Fibroblast of mammary gland (primary cell): Measurements from ENCODE around the gene NOTCH4.

Source experiments
- DNase-seq: peaks from one replicate; pipeline ENCODE4 v3.0.0-alpha.2; 2010; ENCODE audit warnings: low read depth
- H3K4me3 ChIP-seq: 2 replicates; pipeline ENCODE4 v1.5.1; 2011; ENCODE audit warnings: low read depth, mild to moderate bottlenecking, low read length, moderate library complexity; ENCODE audit not compliant: control insufficient read depth
- CTCF ChIP-seq: conservative IDR thresholded peaks from 2 replicates; pipeline ENCODE4 v1.5.1; 2011; ENCODE audit warnings: low read depth, low read length, inconsistent platforms; ENCODE audit not compliant: control insufficient read depth, insufficient read depth

NOTCH4 gene

GRCh38 chr6:32198866-32199265 is 25.0 kb downstream of the NOTCH4 start:
- DNase-seq = no peak
- TF ChIP-seq CTCF = no peak
- no peak overlapping the region for H3K4me3 ChIP-seq

GRCh38 chr6:32198345-32198696 is 25.5 kb downstream of the NOTCH4 start:
- H3K4me3 ChIP-seq = no peak overlapping the region
- no peak for DNase-seq
- no peak for TF ChIP-seq CTCF

- no peak for DNase-seq
- peak overlapping the region; percentile 75 for H3K4me3 ChIP-seq
- no peak for TF ChIP-seq CTCF
Measured at GRCh38 chr6:32196682-32197616, 26.9 kb downstream of the NOTCH4 start.

GRCh38 chr6:32195902-32196681 is 27.8 kb downstream of the NOTCH4 start:
- peak; percentile 88 for DNase-seq
- TF ChIP-seq CTCF = no peak

GRCh38 chr6:32195652-32195901 is 28.3 kb downstream of the NOTCH4 start:
- DNase-seq = peak; percentile 99
- no peak overlapping the region for H3K4me3 ChIP-seq
- TF ChIP-seq CTCF = peak; percentile 31

More at GRCh38 chr6:32195902-32196681, 27.8 kb downstream of the NOTCH4 start:
- peak overlapping the region; percentile 75 for H3K4me3 ChIP-seq

GRCh38 chr6:32194825-32195651 is 28.8 kb downstream of the NOTCH4 start:
- H3K4me3 ChIP-seq = peak overlapping the region; percentile 51
- TF ChIP-seq CTCF = peak; percentile 64
- DNase-seq = peak; percentile 73
